GM19397 (cell line): ENCODE measurements around the gene ZNF710.

Source experiments
- ATAC-seq: cut with Tn5 transposase; IDR thresholded peaks from one replicate; pipeline ENCODE4 v1.9.1; 2021; ENCODE audit warnings: mild to moderate bottlenecking, moderate library complexity; ENCODE audit not compliant: unreplicated experiment

Gene ZNF710

GRCh38 chr15:90078965-90079364, 77.8 kb downstream of the ZNF710 start:
- ATAC-seq, result no peak

GRCh38 chr15:90079619-90080457, 78.7 kb downstream of the ZNF710 start:
- ATAC-seq, result no peak

GRCh38 chr15:90080458-90080755, 79.3 kb downstream of the ZNF710 start:
- ATAC-seq, result no peak

GRCh38 chr15:90080818-90081393, 79.8 kb downstream of the ZNF710 start:
- ATAC-seq, result no peak

- ATAC-seq, result no peak
Measured at GRCh38 chr15:90082140-90082715, 81.1 kb downstream of the ZNF710 start.

GRCh38 chr15:90083419-90083818, 82.3 kb downstream of the ZNF710 start:
- no peak for ATAC-seq

- ATAC-seq, result no peak
Measured at GRCh38 chr15:90083954-90084607, 83.0 kb downstream of the ZNF710 start.

GRCh38 chr15:90084876-90085423, 83.8 kb downstream of the ZNF710 start:
- no peak for ATAC-seq

GRCh38 chr15:90085565-90085964, 84.4 kb downstream of the ZNF710 start:
- no peak for ATAC-seq

- no peak for ATAC-seq
Measured at GRCh38 chr15:90086868-90087268, 85.7 kb downstream of the ZNF710 start.

- no peak for ATAC-seq
Measured at GRCh38 chr15:90087454-90088154, 86.5 kb downstream of the ZNF710 start.

GRCh38 chr15:90090226-90090848, 89.2 kb downstream of the ZNF710 start:
- no peak for ATAC-seq

GRCh38 chr15:90091156-90091931, 90.2 kb downstream of the ZNF710 start:
- ATAC-seq, result no peak

GRCh38 chr15:90095521-90095959, 94.4 kb downstream of the ZNF710 start:
- no peak for ATAC-seq

GRCh38 chr15:90097475-90097874, 96.4 kb downstream of the ZNF710 start:
- peak; percentile 41 for ATAC-seq

GRCh38 chr15:90099072-90099867, 98.1 kb downstream of the ZNF710 start:
- ATAC-seq, result no peak

- ATAC-seq, result no peak
Measured at GRCh38 chr15:90099868-90100831, 99.0 kb downstream of the ZNF710 start.
